ENCODE measurements around the gene C3AR1. TPM values are rescaled to one million over a fixed set of nuclear protein-coding genes. Genes with fewer than 3 reads are reported as not detected.

Gene C3AR1
- total and polyA plus RNA-seq, 8 donors: 0.93 to 19.0 (median 1.5) TPM

- Histone ChIP-seq H3K27ac (no peak overlapping the region), H3K4me1 (no peaks in the 10 kb centered on the region), H3K9me3 (no peaks in the 10 kb centered on the region), H3K4me3 (no peak overlapping the region), H3K27me3 (no peaks in the 10 kb centered on the region), H3K36me3 (peaks cover 0 to 9% (median 5%) of the 10 kb centered on the region in 3 donors)
- whole genome bisulfite sequencing, 2 donors: 72 to 73% methylated on average over 6 of the region's 6 CpGs
- TF ChIP-seq CTCF (IDR thresholded peaks at IDR 0.05): no peak
- intact Hi-C loops (cut with DNase I): no loop called here
- ATAC-seq (no peak), DNase-seq (no peak), FAIRE-seq (no peak)
Measured at GRCh38 chr12:8058506-8058905, 7.7 kb downstream of the C3AR1 start.

- DNase-seq (no peak), ATAC-seq (peak in 2 of 4 donors; percentile 31 to 79), FAIRE-seq (no peak)
- H3K4me1 ChIP-seq: no peaks in the 10 kb centered on the region
- no peak overlapping the region for H3K4me3 ChIP-seq
- H3K36me3 ChIP-seq: peaks cover 0 to 16% (median 5%) of the 10 kb centered on the region in 3 donors
- 67 to 78% methylated on average over 4 of the region's 4 CpGs for WGBS, 2 donors
- H3K27me3 ChIP-seq: no peaks in the 10 kb centered on the region
- no peak for TF ChIP-seq CTCF (IDR thresholded peaks at IDR 0.05)
- H3K27ac ChIP-seq: no peak overlapping the region
- H3K9me3 ChIP-seq: no peaks in the 10 kb centered on the region
- intact Hi-C loops (cut with DNase I): no loop called here
Measured at GRCh38 chr12:8057839-8058238, 8.3 kb downstream of the C3AR1 start.

GRCh38 chr12:8057306-8057705, 8.9 kb downstream of the C3AR1 start:
- Histone ChIP-seq H3K36me3 (peaks cover 0 to 19% (median 10%) of the 10 kb centered on the region in 3 donors), H3K4me3 (no peak overlapping the region), H3K9me3 (no peaks in the 10 kb centered on the region), H3K27me3 (no peaks in the 10 kb centered on the region), H3K27ac (no peak overlapping the region), H3K4me1 (no peaks in the 10 kb centered on the region)
- FAIRE-seq: no peak
- 59 to 66% methylated on average over 2 of the region's 2 CpGs for WGBS, 2 donors
- TF ChIP-seq CTCF (IDR thresholded peaks at IDR 0.05): no peak
- no peak for DNase-seq
- no peak for ATAC-seq
- intact Hi-C loops (cut with DNase I): no loop called here

- Histone ChIP-seq H3K4me1 (no peaks in the 10 kb centered on the region), H3K36me3 (peaks cover 0 to 31% (median 14%) of the 10 kb centered on the region in 3 donors), H3K4me3 (no peak overlapping the region), H3K9me3 (no peaks in the 10 kb centered on the region), H3K27ac (no peak overlapping the region), H3K27me3 (no peaks in the 10 kb centered on the region)
- DNase-seq (no peak), ATAC-seq (no peak), FAIRE-seq (no peak)
- intact Hi-C loops (cut with DNase I): no loop called here
- WGBS, 2 donors: 84 to 90% methylated on average over 2 of the region's 2 CpGs
- TF ChIP-seq CTCF (IDR thresholded peaks at IDR 0.05): no peak
Measured at GRCh38 chr12:8054816-8055215, 11.3 kb downstream of the C3AR1 start.

GRCh38 chr12:8052679-8053078, 13.5 kb downstream of the C3AR1 start:
- H3K36me3 ChIP-seq: peaks cover 0 to 53% (median 34%) of the 10 kb centered on the region in 3 donors
- WGBS, 2 donors: 85 to 88% methylated on average over 7 of the region's 7 CpGs

More at GRCh38 chr12:8052679-8053078, 13.5 kb downstream of the C3AR1 start:
- no peak for FAIRE-seq
- no peaks in the 10 kb centered on the region for H3K27me3 ChIP-seq
- intact Hi-C loops (cut with DNase I): no loop called here
- DNase-seq: no peak
- no peak overlapping the region for H3K4me3 ChIP-seq
- H3K9me3 ChIP-seq: no peaks in the 10 kb centered on the region
- ATAC-seq: peak in 2 of 4 donors; percentile 36 to 71
- no peak overlapping the region for H3K27ac ChIP-seq
- no peak for TF ChIP-seq CTCF (IDR thresholded peaks at IDR 0.05)
- no peaks in the 10 kb centered on the region for H3K4me1 ChIP-seq

Data from pancreas (tissue), 10 donors.